Activated CD4-positive, CD25-positive, alpha-beta regulatory T cell treated with anti-CD3 and anti-CD28 coated beads, Interleukin-2, amount 50 U/mL, for 16 hours (primary cell): ENCODE measurements around the gene SLC17A9.
A peak's percentile ranks its signal among the peaks of the same experiment; 100 is the strongest.

ENCODE experiments used
- DNase-seq: peaks from one replicate; pipeline ENCODE4 v3.0.0-alpha.2; 2020; ENCODE audit warnings: low read depth, low spot score

The SLC17A9 gene

DNA sequence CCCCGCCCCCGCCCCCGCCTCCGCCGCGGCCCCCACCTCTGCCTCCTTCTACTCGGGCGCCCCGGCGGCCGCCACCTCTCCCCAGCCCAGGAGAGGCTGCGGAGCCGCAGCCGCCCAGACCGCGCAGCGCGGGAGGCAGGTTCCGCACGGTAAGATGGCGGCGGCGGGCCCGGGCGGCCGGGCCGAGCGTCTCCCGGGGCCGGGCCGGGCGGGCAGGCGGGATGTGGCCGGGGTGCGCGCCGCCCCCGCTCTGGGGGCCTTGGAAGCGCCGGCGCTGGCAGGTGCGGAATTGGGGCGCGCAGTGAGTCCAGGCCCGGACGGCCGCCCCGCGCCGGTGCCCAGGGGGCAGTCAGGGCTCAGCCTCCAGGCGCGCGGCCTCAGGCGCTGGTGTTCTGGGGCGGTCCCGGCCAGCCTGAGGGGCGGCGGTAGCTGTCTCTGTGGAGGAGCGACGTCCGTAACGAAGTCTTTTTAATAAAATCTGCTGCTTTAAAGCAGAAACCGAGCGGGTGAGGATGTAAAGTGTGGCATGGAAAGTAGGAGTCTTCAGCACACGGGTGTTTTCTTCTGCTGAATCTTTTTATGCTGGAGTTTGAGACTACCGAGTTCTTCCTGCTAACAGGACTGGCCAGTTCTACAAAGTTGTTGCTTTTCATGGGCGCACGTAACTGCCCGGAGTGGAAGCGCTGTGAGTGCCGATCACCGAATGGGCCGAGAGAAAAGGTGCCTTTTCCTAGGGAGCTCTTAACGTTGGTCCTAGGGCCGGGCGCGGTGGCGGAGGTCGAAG lies 14.2 kb upstream of the SLC17A9 start, which contains the start of gene GID8:
Gene GID8, plus strand, starts transcription at position 43 of the 784 bp plus-strand sequence. CDS start 3,356 bp downstream, outside the sequence.
- no peak for DNase-seq

DNA sequence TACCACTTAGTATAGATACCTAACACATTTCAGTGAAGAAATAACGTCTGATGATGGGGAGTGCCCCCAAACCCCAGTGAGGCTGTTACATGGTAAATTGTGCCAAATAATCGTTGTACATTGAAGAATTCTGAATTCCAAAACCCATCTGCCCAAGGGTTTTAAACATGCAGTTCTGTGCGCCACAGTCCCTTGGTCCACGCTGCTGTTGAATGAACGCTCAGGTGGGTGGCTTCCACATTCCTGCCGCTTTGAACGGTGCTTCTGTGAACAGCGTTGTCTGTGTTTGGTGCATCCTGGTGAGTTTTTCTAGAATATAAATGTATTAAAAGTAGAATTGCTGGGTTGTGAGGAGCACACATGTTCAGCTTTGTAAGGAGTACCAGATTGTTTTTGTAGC lies 11.6 kb upstream of the SLC17A9 start:
- DNase-seq, result no peak

DNA sequence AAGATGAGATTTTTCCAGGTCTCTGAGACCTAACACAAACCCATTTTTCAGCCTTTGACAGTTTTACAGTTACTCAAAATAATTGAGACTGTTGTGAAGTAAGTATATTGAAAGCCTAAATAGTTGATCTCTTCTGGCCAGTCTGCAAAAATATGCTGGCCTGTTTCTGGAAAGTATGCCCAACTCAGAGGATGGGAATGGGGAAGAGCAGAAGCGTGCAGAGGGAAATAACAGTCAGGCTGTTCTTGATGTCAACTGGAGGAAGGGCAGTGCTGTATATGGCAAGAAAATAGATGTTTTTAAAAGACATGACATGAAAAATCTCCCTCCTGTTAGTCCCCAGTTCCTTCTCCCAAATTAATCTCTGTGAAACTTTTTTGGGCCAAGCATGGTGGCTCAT lies 10.7 kb upstream of the SLC17A9 start:
- no peak for DNase-seq

GRCh38 chr20:62942456-62942855 lies 10.1 kb upstream of the SLC17A9 start:
- DNase-seq, result no peak

- no peak for DNase-seq
Measured at GRCh38 chr20:62943396-62943795, 9.1 kb upstream of the SLC17A9 start.

DNA sequence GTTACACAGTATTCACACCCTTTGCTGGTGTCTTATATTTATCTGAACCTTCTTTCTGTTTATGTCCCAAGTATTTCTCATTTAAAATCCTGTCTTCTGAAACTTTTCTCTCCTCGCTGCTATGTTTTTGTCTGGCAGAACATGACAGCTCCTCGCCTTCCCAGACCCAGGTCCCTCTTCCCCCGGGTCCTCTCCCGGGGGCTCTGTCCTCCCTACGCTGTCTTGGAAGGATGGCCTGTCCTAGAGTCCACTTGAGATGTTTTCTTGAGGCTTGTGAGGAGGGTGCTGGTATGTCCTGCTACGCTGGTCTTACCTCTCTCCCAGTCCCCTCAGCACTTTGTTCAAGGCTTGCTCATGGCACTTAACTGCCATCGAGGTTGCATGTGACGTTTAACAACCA lies 8.3 kb upstream of the SLC17A9 start:
- no peak for DNase-seq

GRCh38 chr20:62944746-62945145 lies 7.8 kb upstream of the SLC17A9 start:
- no peak for DNase-seq

GRCh38 chr20:62945771-62946339 lies 6.7 kb upstream of the SLC17A9 start:
- DNase-seq, result no peak

DNA sequence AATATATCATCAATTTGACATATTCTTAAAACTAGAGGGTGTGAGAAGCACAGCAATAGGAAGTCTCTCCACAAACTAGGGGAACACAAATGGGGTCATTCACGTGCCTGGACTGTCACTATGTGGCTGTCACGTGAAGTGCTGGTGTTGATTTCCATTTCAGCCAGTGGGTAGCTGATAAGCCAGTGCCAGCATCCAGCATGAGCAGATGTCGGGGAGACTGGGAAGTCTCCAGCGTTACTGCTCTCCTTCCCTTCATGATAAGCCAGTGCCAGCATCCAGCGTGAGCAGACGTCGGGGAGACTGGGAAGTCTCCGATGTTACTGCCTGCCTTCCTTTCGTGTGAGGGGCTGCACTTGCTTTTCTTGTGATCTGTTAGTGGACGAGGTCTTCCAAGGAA lies 5.6 kb upstream of the SLC17A9 start:
- DNase-seq, result no peak

- DNase-seq, result no peak
Measured at GRCh38 chr20:62947532-62948300, 4.8 kb upstream of the SLC17A9 start.

DNA sequence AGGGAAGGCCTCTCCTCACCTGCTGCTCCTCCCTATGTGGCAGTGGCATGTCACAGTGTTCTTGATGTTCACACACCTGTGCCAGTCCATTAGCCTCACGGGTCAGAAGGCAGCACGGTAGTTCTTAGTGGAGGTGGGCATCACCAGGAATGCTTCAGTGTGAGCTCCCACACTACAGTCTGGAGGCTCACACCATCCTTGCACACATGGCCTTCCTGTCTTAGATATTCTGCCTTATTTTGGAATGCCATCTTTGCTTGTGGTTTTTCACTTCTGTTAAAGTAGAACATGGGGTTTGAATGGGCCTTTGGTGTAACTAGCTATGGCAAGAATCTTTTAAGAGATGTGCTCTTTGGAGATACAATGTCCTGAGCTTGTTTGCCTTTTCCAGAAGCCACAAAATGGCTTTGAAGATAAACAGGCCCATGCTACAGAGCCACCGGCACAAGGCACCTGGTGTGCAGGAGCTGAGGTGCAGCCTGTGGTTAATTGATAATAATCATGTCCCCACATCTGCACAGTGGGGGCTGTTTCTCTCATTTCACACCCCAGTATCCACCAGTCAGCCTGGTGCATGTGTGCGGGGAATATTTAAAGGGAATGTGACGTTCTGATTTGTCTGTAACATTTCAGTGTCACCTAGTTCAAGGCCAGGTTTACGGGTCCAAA lies 3.2 kb upstream of the SLC17A9 start:
- DNase-seq, result no peak

GRCh38 chr20:62949962-62950361 lies 2.5 kb upstream of the SLC17A9 start:
- no peak for DNase-seq

- no peak for DNase-seq
Measured at GRCh38 chr20:62950741-62951140, 1.8 kb upstream of the SLC17A9 start.

DNA sequence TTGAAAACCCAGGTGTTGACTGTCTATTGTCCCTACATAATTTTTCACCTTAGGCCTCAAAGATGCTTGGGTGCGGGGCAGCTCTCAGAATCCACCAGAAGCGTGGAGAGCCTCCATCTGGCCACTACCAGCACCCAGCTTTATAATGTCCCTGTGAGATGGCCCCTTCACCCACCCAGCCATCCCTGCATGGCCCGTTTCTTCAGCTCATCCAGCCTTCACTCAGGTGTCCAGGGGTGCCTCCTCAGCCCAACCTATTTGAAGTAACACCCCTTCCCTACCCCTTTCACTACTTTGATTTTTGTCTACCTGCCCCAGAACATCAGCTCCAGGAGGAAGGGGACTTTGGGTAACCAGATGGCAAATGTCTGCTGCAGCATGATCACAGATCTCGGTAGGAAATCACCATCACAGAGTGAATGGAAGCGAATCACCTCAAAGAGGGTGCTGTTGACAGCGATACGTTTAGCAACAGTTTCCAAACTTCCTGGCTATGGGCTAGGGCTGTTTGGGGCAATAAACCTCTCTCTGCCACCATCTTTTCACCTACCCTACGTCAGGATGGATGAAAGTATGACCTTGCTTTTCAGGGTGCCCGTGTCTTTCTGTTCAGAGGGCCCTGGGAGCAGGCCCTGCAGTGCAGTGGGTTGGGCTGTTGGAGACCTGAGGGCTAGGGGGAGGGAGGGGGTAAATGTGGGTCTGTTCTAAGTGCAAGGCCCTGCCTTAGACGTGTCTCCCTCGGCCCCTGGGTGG lies 1.2 kb upstream of the SLC17A9 start:
- no peak for DNase-seq

DNA sequence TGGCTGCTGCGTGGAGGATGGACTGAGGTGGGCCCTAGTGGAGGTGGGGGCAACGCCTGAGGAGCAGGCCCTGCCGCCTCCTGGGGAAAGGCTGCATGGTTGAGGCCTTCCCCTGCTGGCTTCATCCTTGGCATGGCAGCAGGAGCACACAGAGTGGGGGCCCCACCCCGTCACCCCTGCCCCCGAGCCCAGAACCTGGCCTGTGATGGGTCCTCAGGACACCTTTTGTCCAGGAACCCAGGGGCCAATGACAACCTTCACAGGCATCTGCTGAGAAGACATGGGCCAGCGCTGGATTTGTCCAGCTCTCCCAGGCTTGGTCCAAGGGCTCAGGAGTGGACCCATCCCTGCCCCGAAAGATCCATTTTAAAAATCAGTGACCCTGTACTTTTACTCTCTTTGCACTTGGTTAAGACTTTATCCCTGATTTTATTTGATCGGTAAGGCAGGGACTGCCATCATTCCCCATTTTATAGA lies 575 bp upstream of the SLC17A9 start:
- no peak for DNase-seq

GRCh38 chr20:62952968-62953838 lies 694 bp downstream of the SLC17A9 start:
- no peak for DNase-seq

DNA sequence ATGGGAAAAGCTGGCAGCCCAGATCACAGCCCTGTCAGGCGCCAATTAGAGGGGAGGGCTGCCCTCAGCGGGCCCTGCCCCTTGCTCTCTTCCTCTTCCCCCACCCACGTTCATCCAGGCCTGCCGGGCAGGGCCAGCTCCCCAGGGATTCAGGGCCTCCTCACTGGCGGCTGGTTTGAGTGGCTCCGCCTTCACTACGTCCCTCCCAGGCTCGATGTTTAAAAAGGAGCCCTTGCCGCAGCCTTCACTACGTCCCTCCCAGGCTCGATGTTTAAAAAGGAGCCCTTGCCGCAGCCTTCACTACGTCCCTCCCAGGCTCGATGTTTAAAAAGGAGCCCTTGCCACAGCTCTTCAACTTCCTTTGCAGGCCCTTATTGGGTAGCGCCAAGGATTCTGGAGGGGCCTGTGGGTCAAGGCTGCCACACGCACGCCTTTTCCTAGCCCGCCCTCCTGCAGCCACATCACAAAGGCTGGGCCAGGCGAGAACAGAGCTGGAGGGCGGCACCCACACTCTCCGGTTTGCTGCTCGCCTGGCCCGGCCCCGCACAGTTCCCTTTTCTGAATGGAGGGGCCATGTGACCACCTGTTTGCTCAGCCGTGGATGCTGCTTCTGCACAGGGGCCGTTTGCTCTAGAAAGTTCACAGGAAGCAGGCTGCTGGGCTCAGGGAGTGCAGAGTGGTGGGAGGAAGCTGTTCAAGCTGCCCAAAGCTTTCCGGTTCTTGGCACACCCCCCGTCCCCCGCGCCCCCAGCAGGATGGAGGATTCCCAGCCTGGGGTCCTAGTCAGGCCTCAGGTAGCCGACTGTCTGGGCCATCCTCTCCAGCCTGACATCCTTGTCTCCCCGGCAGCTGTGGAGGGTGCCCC lies 1.6 kb downstream of the SLC17A9 start:
- DNase-seq, result peak; percentile 15

DNA sequence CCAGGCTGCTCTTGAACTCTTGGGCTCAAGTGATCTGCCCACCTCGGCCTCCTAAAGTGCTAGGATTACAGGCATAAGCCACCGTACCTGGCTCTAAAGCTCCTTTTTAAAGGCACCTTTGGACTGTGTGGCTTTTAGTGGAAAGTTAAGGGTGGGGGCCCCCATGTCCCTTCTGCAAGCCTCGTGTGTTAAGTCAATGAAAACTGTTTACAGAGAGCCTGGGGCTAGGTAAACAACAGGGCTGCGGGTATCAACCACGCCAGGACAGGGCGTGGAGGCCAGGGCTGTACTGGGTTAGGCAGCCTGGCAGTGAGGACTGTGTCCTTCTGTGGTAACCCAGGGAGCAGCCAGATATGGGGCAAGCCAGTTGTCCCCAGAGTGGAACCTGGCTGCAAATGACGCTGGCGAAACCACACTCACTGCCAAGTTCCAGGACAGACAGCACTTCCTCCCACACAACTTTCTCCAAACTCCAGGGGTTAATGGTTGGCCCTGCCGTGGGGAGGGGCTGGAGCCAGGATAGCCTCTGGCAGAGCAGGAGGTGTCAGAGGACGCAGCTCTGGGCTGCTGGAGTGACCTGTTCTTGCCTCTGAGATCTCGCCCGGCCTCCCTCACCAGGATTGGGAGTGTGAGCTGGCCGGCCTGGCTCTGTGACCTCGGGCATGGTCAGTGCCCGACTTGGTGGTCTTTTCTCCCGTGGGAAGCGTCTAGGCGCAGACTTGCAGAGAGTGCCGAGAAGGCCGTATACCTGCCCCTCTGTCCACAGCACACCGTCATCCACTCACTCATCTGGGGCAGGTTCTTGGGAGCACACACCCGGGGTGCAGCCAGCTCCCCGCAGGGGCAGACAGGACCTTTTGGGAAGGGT lies 3.2 kb downstream of the SLC17A9 start:
- DNase-seq, result no peak
